Muscle of leg (tissue), 11 donors: ENCODE data around the gene ARIH1. TPM values are rescaled to one million over a fixed set of nuclear protein-coding genes. Genes with fewer than 3 reads are reported as not detected.

Source experiments
- DNase-seq: peaks from one replicate; pipeline ENCODE4 v3.0.0; 2013
- H3K27ac ChIP-seq: one replicate; pipeline ENCODE4 v1.5.1; 2013; ENCODE audit warnings: mild to moderate bottlenecking, low read length, control low read depth
- H3K27me3 ChIP-seq: one replicate; pipeline ENCODE4 v1.6.1; 2013; ENCODE audit warnings: low read length; ENCODE audit not compliant: control insufficient read depth, insufficient read depth
- H3K36me3 ChIP-seq: one replicate; pipeline ENCODE4 v1.6.1; 2013; ENCODE audit warnings: low read length; ENCODE audit not compliant: control insufficient read depth, insufficient read depth
- H3K4me1 ChIP-seq: one replicate; pipeline ENCODE4 v1.6.1; 2013; ENCODE audit warnings: low read length; ENCODE audit not compliant: control insufficient read depth, insufficient read depth
- H3K4me3 ChIP-seq: one replicate; pipeline ENCODE4 v1.5.1; 2013; ENCODE audit warnings: low read length, control low read depth
- H3K9me3 ChIP-seq: replicated peaks from 2 replicates; pipeline ENCODE4 v1.6.1; 2013; ENCODE audit warnings: low read depth, low read length; ENCODE audit not compliant: control insufficient read depth
- whole genome bisulfite sequencing: methylation state at CpG from one replicate; pipeline ENCODE4 v1.1.5; 2013; ENCODE audit warnings: missing lambda C conversion rate; ENCODE audit not compliant: insufficient coverage; 5-methylcytosine and 5-hydroxymethylcytosine counted together
- polyA plus RNA-seq, 8 donors: library from polyadenylated mRNA; unstranded; fragments of 120-200 nt; gene quantifications; one replicate each; pipeline versions ENCODE4 v1.2.1 to v1.2.3, GENCODE V29; 2013; ENCODE audit warnings: inconsistent platforms in 1 of 8, low replicate concordance in 1 of 8; ENCODE audit not compliant: insufficient read length in 8 of 8, insufficient read depth in 1 of 8
- total RNA-seq: library from RNA; stranded (reverse); fragments of 120-200 nt; gene quantifications from one replicate; pipeline ENCODE4 v1.2.4, GENCODE V29; 2013

ARIH1 gene
- total and polyA plus RNA-seq, 9 donors = 54.2 to 150 (median 124) TPM

DNA sequence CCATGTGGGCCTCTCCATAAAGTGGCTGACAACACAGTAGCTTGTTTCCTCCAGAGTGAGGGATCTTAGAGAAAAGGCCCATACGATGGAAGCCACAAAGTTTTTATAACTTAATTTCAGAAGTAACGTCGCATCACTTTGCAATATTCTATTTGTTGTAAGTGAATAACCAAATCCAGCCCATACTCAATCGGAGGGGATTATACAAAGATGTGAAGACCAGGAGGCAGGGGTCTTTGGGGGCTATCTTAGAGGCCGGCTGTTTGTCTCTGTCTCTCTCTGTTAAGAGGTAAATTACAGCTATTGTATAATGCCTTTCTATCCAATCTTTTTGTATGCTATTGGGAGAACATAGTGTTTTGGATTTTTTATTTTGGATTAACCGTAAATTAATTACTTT lies 9.1 kb downstream of the ARIH1 start:
- Histone ChIP-seq H3K4me1 (no peaks in the 10 kb centered on the region), H3K4me3 (no peak overlapping the region), H3K9me3 (no peaks in the 10 kb centered on the region), H3K27ac (no peak overlapping the region), H3K27me3 (no peaks in the 10 kb centered on the region), H3K36me3 (peaks cover 16% of the 10 kb centered on the region)
- DNase-seq = no peak
- WGBS = no CpG with 5 or more reads among the region's 6 CpGs

DNA sequence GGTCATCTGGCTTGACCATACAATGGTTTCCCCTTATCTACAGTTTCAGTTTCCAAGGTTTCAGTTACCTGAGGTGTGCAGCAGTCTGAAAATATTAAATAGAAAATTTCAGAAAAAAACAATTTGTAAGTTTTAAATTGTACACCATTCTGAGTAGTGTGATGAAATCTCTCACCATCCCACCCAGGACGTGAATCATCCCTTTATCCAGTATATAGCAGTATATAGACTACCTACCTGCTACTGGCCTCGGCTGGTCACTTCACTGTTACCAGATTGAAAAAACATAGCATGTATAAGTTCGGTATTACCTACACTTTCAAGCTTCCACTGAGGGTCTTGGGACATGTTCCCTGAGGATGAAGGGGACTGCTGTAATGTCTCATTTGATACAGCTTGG lies 12.0 kb downstream of the ARIH1 start:
- no peak overlapping the region for H3K27ac ChIP-seq
- no peak for DNase-seq
- H3K9me3 ChIP-seq = no peaks in the 10 kb centered on the region
- H3K4me1 ChIP-seq = no peaks in the 10 kb centered on the region
- WGBS = no CpG with 5 or more reads among the region's 3 CpGs
- H3K4me3 ChIP-seq = no peak overlapping the region
- no peaks in the 10 kb centered on the region for H3K27me3 ChIP-seq
- peaks cover 3% of the 10 kb centered on the region for H3K36me3 ChIP-seq

DNA sequence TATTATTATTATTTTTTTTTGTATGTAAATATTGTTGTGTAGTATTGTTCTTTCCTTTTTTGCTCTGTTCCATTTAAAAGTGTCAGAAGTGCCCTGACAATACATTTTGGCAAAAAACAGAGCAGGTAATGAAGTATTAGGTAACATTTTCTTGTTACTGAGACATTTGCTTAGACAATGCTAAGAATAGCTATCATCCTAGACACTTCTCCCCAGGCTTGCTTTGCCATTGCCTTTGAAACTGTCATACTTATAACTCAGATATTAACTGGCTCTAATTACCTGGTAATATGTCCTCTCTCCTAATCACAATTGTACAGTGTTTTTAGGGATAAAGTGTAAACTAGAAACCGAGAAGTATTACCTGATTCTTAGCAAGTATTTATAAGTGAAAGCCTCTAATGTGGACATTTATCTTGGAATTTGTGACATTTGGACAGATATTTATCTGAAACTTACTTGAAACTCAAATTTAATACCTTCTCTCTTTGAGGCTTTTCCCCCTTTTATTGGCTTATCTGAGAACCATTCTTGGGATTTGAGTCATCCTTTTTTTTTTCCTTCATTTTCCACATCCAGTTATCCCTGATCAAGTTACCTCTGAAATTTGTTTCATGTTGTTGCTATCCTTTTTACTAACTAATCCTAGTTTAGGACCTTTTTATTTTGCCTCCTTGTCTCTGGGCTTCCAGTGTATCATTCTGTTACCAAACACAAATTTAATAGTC lies 13.1 kb downstream of the ARIH1 start:
- Histone ChIP-seq H3K36me3 (peaks cover 3% of the 10 kb centered on the region), H3K4me3 (no peak overlapping the region), H3K4me1 (no peaks in the 10 kb centered on the region), H3K27ac (no peak overlapping the region), H3K9me3 (no peaks in the 10 kb centered on the region), H3K27me3 (no peaks in the 10 kb centered on the region)
- DNase-seq = no peak
- no CpG with 5 or more reads among the region's 1 CpG for WGBS

DNA sequence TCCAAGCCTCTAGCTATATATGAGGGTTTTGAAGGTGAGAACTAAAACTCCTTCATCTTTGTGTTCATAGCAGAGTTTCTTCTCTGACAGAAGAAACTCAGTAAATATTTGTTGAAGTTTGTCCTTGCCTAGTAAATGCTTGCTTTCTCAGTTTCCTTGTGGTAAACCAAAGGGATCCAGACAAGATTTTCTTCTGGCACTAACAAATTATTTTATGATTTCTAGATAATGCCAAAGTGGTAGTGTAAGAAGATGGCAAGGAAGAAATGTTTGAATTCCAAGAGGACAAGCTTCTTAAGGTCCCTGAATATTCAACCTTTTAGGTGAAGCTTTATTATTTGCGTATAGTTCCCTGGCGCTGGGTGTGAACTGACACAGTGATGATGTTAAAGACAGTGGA lies 14.4 kb downstream of the ARIH1 start:
- Histone ChIP-seq H3K27ac (no peak overlapping the region), H3K27me3 (no peaks in the 10 kb centered on the region), H3K4me1 (no peaks in the 10 kb centered on the region), H3K9me3 (no peaks in the 10 kb centered on the region), H3K4me3 (no peak overlapping the region), H3K36me3 (no peaks in the 10 kb centered on the region)
- 88% methylated on average over 2 of the region's 2 CpGs for WGBS
- no peak for DNase-seq

DNA sequence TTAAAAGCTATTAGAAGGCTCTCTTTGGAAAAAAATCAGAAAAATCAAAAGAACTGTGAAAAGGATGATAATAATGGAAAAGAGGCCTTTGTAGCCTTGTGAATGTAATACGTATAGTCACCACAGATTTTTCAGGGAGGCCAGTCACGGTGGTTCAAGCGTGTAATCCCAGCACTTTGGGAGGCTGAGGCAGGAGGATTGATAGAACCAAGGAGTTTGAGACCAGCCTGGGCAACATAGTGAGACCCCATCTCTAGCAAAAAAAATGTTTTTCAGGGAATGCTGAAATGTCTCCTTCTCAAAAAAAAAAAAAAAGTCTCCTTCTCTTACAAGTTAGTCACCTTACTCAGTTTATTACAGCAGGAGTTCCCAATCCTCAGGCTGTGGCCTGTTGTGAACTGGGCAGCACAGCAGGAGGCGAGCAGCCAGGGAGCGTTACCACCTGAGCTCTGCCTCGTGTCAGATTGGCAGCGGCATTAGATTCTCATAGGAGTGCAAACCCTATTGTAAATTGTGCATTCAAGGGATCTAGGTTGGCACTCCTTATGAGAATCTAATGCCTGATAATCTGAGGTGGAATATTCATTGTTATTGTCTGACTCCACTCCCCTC lies 15.9 kb downstream of the ARIH1 start:
- no peaks in the 10 kb centered on the region for H3K9me3 ChIP-seq
- H3K4me3 ChIP-seq = no peak overlapping the region
- WGBS = 89% methylated on average over 5 of the region's 7 CpGs
- no peak for DNase-seq
- no peak overlapping the region for H3K27ac ChIP-seq
- no peaks in the 10 kb centered on the region for H3K4me1 ChIP-seq
- no peaks in the 10 kb centered on the region for H3K36me3 ChIP-seq
- no peaks in the 10 kb centered on the region for H3K27me3 ChIP-seq

DNA sequence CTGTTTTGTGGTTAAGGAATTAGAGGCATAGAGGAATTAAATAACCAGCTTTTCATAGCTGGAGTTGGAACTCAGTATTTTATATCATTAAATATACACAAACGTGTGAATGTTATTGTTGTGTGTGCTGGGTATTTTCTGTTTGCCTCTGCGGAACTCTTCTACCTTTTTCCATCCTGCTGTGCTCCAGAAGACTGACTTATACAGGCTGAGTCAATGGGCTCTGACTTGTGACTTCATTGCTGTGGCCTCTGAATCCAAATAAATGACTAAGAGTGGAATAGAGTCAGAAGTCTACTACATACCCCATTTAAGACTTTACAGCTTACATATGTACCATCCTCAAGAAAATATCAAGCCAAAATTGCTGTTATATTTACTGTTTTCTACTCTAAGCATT lies 17.6 kb downstream of the ARIH1 start:
- DNase-seq = no peak
- no peak overlapping the region for H3K4me3 ChIP-seq
- WGBS = no CpG with 5 or more reads among the region's 2 CpGs
- H3K36me3 ChIP-seq = no peaks in the 10 kb centered on the region
- H3K9me3 ChIP-seq = no peaks in the 10 kb centered on the region
- H3K4me1 ChIP-seq = no peaks in the 10 kb centered on the region
- no peaks in the 10 kb centered on the region for H3K27me3 ChIP-seq
- no peak overlapping the region for H3K27ac ChIP-seq

DNA sequence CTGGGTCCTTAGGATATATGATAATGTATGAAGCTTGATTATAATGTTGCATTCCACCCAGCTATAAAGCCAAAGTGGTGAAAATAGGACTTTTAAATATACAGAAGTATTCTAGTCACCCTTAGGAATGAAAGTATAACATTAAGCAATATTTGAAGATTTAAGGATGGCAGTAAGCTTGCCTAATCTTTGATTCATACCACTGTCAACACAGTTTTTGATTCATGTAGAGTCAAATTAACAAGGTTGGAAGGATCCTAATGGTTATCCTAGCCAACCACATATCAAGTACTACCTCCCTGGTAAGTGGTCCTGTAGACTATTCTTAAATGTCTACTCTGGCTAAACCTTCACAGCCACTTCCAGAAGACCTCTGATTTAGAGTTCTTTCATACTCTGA lies 18.6 kb downstream of the ARIH1 start:
- H3K27ac ChIP-seq = no peak overlapping the region
- H3K9me3 ChIP-seq = no peaks in the 10 kb centered on the region
- H3K4me1 ChIP-seq = no peaks in the 10 kb centered on the region
- no peaks in the 10 kb centered on the region for H3K36me3 ChIP-seq
- no peaks in the 10 kb centered on the region for H3K27me3 ChIP-seq
- DNase-seq = no peak
- no peak overlapping the region for H3K4me3 ChIP-seq

DNA sequence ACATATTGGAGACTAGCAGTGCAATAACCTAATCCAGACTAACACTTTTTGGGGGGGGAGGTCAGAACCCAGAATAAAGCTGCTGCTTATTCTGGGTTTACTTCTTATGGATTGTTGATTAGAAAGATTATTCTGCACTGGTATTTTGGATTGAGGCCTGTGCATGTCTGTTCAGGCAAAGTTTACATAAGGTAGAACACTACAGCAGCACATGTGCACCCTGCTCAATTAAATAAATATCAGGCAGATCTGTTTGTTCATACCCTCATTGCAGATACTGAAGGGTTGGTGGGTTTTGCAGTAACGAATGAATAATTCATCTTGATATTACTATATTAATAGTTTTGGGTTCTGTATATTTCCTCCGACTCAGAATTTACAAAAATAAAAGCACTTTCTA lies 19.1 kb downstream of the ARIH1 start:
- no CpG with 5 or more reads among the region's 2 CpGs for WGBS
- Histone ChIP-seq H3K9me3 (no peaks in the 10 kb centered on the region), H3K27me3 (no peaks in the 10 kb centered on the region), H3K4me1 (no peaks in the 10 kb centered on the region), H3K4me3 (no peak overlapping the region), H3K36me3 (no peaks in the 10 kb centered on the region), H3K27ac (no peak overlapping the region)
- no peak for DNase-seq

DNA sequence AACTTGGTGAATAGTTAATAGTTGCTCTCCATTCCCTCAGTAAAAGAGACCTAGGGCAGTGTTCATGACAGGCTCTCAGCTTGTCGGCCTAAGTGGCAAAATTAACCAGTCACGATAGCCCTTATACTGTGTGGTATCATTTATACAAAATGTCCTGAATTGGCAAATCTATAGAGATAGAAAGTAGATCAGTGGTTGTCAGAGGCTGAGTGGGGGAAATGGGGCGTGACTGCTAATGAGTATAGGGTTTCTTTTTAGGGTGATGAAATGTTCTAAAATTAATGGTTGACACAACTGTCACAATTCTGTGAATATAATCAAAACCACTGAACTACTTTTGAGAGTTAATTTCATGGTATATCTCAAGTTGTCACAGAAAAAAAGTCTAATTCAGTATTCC lies 20.9 kb downstream of the ARIH1 start:
- Histone ChIP-seq H3K4me1 (no peaks in the 10 kb centered on the region), H3K9me3 (no peaks in the 10 kb centered on the region), H3K27me3 (no peaks in the 10 kb centered on the region), H3K4me3 (no peak overlapping the region), H3K36me3 (no peaks in the 10 kb centered on the region), H3K27ac (no peak overlapping the region)
- DNase-seq = no peak
- WGBS = no CpG with 5 or more reads among the region's 3 CpGs

DNA sequence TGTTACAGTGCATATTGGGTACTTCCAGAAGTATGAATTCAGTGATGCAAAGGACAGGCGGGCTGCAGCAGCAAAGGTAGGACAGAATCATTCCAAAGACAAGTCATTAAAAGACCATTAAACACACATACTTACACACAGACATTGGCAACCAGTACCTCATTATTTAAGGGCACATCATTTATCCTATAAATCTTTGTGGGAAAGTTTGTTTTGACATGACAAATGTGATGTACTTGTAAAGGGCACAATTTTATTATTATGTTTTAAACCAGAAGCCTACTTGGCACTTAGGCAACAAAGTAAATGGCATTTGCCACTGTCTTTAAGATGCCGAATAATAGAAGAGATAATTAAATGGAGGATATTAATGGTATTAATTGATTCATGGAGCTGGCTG lies 22.7 kb downstream of the ARIH1 start:
- 100% methylated on average over 1 of the region's 2 CpGs for WGBS

DNA sequence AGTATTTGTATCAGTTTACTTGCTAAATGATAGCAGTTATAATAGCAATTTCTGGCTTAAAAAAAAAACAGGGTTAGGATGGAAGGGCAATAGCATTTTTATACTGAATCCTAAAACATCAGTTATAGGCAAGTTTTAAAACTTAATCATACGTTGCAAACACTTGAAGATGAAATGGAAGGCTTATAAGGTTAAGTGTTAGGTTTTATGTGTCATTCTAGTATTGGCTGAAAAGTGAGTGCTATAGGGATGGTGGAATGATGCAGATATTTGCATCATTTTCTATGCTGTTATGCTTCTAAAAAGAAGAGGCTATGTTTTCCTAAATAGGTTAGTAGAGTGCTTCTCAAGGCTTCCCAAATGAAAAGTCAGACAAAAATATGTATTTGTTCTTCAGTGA lies 23.3 kb downstream of the ARIH1 start:
- no peaks in the 10 kb centered on the region for H3K27me3 ChIP-seq
- H3K27ac ChIP-seq = no peak overlapping the region
- no peaks in the 10 kb centered on the region for H3K4me1 ChIP-seq

More for the DNA sequence above, 22.7 kb downstream of the ARIH1 start:
- Histone ChIP-seq H3K4me3 (no peak overlapping the region), H3K27me3 (no peaks in the 10 kb centered on the region), H3K27ac (no peak overlapping the region), H3K4me1 (no peaks in the 10 kb centered on the region), H3K36me3 (no peaks in the 10 kb centered on the region), H3K9me3 (no peaks in the 10 kb centered on the region)
- no peak for DNase-seq

More for the DNA sequence above, 23.3 kb downstream of the ARIH1 start:
- no peak for DNase-seq
- Histone ChIP-seq H3K9me3 (no peaks in the 10 kb centered on the region), H3K36me3 (no peaks in the 10 kb centered on the region), H3K4me3 (no peak overlapping the region)
- WGBS = no CpG with 5 or more reads among the region's 1 CpG
